IPS-18c (cell line): ENCODE measurements around the gene CHN1.

Source experiments
- H3K4me3 ChIP-seq: 2 replicates; pipeline ENCODE4 v1.7.0; 2013; ENCODE audit warnings: low read depth, mild to moderate bottlenecking, low read length, moderate library complexity; ENCODE audit not compliant: insufficient read depth
- H3K9me3 ChIP-seq: one replicate; pipeline ENCODE4 v1.6.1; 2013; ENCODE audit warnings: mild to moderate bottlenecking, low read length, moderate library complexity; ENCODE audit not compliant: control insufficient read depth, insufficient read depth

CHN1 gene

DNA sequence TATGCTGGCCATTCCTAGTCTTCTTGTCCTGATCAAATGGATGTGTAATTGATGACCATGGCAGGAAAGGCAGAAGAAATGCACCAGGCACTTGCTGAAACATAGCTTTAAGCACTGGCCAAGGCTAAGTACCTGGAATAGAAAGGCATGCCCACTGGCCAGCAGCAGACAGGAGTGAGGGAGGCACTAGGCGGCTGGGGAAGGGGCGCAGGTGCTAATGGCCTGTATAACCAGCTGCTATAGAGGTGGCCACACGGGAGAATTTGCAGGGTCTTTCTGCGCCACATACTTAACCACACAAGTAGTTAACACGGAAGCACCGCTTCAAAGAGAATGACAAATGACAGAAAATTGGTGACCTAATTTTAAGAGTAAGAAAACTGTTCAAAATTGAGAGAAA is 174.6 kb downstream of the CHN1 start:
- no peak overlapping the region for H3K4me3 ChIP-seq
- no peaks in the 10 kb centered on the region for H3K9me3 ChIP-seq

DNA sequence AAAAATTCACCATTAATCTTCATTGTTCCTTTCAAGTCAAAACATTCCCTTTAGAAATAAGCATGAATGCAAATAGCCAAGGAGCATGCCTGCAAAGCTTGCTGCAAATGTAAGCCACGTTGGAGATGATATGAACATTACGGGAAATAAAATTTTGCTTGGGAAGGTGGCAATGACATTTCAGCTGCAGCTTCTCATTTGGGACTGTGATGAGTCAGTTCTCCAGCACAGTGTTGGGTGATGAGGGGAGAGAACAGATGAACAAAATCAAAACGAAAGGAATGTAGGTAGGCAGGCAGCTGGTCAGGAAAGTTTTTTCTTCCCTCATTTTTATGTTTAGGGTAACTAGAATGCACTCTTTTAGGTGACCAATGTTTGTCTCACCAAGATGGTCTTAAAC is 175.6 kb downstream of the CHN1 start:
- no peaks in the 10 kb centered on the region for H3K9me3 ChIP-seq
- H3K4me3 ChIP-seq, result no peak overlapping the region

- Histone ChIP-seq H3K9me3 (no peaks in the 10 kb centered on the region), H3K4me3 (no peak overlapping the region)
Observed at GRCh38 chr2:174827371-174828369, 177.5 kb downstream of the CHN1 start.

GRCh38 chr2:174826051-174826450 is 179.1 kb downstream of the CHN1 start:
- Histone ChIP-seq H3K9me3 (no peaks in the 10 kb centered on the region), H3K4me3 (no peak overlapping the region)

- Histone ChIP-seq H3K9me3 (no peaks in the 10 kb centered on the region), H3K4me3 (no peak overlapping the region)
Observed at GRCh38 chr2:174824068-174824467, 181.1 kb downstream of the CHN1 start.

- Histone ChIP-seq H3K9me3 (no peaks in the 10 kb centered on the region), H3K4me3 (no peak overlapping the region)
Observed at GRCh38 chr2:174821628-174822027, 183.6 kb downstream of the CHN1 start.

- H3K4me3 ChIP-seq, result no peak overlapping the region
Observed at GRCh38 chr2:174820361-174820760, 184.8 kb downstream of the CHN1 start.

GRCh38 chr2:174815526-174815925 is 189.7 kb downstream of the CHN1 start:
- H3K4me3 ChIP-seq, result no peak overlapping the region
- no peaks in the 10 kb centered on the region for H3K9me3 ChIP-seq

More at GRCh38 chr2:174820361-174820760, 184.8 kb downstream of the CHN1 start:
- H3K9me3 ChIP-seq, result no peaks in the 10 kb centered on the region

DNA sequence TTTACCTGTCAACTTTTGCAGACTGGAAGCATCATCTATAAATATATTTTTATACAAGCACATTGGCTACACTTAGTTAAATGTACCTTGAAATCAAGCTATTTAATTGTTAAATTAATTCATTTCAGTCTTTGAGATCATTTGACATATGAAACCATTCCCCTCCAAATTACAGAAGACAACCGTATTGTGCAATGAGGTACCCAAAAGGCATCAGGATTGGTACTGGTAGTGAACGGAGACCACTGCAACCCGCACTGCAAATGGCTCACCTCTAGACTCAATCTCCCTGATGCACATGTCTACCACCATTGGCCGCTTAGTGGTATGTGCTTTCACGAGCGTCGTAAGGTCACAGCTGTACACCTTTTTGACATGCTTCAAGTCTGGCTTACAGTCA is 193.1 kb downstream of the CHN1 start:
- no peaks in the 10 kb centered on the region for H3K9me3 ChIP-seq
- H3K4me3 ChIP-seq, result no peak overlapping the region

GRCh38 chr2:174807931-174808330 is 197.2 kb downstream of the CHN1 start:
- Histone ChIP-seq H3K4me3 (no peak overlapping the region), H3K9me3 (no peaks in the 10 kb centered on the region)

GRCh38 chr2:174805803-174806202 is 199.4 kb downstream of the CHN1 start:
- Histone ChIP-seq H3K4me3 (no peak overlapping the region), H3K9me3 (no peaks in the 10 kb centered on the region)

DNA sequence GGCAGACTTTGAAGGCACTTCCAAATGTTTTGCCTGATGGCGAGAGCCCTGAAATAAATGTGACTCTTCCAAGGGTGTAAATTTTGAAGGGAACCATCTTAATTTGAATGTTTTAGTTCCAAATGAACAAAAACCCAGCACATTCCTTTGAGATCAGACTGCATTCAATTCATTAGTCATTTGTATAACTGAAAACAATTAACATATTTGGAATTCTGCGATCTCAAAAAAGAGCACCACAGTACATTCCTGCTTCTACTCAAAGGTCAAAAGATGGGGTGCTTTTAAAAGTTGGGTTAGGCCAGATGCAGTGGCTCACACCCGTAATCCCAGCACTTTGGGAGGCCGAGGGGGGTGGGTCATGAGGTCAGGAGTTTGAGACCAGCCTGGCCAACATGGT is 202.7 kb downstream of the CHN1 start:
- no peaks in the 10 kb centered on the region for H3K9me3 ChIP-seq
- H3K4me3 ChIP-seq, result no peak overlapping the region

DNA sequence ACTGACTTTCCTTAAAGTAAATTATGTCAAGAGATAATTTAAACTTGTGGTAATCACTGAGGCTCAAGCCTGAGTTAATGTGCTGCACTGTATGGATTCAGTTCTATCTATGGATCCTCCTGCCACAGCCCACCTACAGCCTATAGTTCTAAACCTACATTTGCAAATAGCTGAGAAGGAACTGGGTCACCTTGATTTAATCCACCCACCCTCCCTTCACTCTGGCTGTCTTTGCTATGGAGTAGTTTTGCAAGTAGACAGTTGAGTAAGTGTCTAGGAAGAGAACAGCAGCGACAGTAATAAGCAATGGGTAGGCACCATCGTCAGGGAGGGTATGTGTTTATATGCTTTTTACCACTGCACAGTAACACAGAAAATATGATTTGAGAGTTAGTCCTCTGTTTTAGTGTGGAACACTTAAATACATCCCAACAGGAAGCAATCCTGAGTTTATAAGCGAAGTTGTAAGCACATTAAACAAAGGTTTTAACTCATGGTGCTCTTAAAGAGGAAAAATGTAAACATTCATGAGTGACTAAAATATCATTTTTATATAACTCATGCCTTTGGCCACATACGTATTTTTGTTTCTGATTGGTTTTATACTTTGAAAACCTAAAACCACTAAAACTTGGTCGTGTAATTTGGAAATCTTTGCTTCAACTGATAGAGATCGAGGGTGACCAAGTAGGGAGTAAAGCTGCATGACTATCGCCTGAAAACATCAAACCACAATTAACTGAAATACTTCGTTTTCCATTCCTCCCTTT is 204.6 kb downstream of the CHN1 start:
- Histone ChIP-seq H3K9me3 (no peaks in the 10 kb centered on the region), H3K4me3 (no peak overlapping the region)

DNA sequence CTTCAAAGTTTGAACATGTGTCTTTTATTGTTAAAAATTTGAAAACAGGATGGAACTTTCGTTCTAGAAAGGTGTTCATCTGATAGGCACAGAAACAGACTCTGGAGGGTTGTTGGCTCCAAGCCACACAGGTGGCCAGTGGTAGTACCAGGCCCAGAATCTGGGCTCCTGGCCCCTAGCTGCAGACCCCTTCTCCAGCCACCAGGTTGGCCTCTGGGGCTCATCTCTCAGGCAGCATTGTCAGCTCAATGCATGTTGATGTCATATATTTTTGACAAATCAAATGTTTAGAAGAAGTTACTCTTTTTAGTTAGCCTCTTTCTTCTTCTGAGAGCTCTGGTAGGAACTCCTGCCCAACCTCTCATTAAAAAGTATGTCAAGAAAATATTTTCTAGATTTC is 206.4 kb downstream of the CHN1 start:
- Histone ChIP-seq H3K4me3 (no peak overlapping the region), H3K9me3 (no peaks in the 10 kb centered on the region)

- no peaks in the 10 kb centered on the region for H3K9me3 ChIP-seq
- no peak overlapping the region for H3K4me3 ChIP-seq
Observed at GRCh38 chr2:174797781-174798276, 207.4 kb downstream of the CHN1 start.

GRCh38 chr2:174796319-174796771 is 208.8 kb downstream of the CHN1 start:
- Histone ChIP-seq H3K9me3 (no peaks in the 10 kb centered on the region), H3K4me3 (no peak overlapping the region)

DNA sequence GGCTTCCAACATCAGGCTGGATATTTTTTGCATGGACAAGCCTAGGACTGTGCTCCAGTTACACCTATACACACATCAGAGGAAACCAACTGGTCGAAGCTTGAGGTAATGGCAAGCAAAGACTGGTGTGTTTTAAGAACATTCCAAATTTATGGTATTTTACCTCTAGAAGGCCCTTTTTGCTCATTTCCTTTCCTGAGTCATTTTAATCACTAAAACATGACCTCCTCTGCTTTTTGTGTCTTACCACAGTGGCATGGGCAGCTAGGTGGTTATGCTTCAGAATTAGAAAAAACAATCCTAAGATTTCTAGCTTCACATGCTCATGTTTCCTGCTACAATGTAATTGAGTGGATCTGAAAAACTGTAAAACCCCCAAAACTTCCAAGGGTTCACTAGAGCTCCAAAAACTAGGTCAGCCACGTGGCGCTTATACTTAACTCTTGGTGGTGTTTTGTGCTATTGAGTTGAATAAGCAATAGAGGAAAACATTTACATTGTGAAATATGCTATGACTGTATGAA is 210.3 kb downstream of the CHN1 start:
- H3K4me3 ChIP-seq, result no peak overlapping the region

More for the DNA sequence above, 210.3 kb downstream of the CHN1 start:
- no peaks in the 10 kb centered on the region for H3K9me3 ChIP-seq
